GM23338 (cell line): ENCODE measurements around the gene FOLR1. TPM values are rescaled to one million over a fixed set of nuclear protein-coding genes. Genes with fewer than 3 reads are reported as not detected.

ENCODE experiments used
- ATAC-seq: fragments of 200-7000 bp; cut with Tn5 transposase; 3 replicates; pipeline ENCODE4 v1.9.1; 2020
- DNase-seq: peaks from one replicate; pipeline ENCODE4 v3.0.0-alpha.2; 2015; ENCODE audit warnings: low spot score
- H2AFZ ChIP-seq: fragments of 200-600 bp; sonication (generic); 2 replicates; pipeline ENCODE4 v1.8.0; 2016; ENCODE audit warnings: antibody characterized with exemption, mild to moderate bottlenecking, moderate library complexity
- H3F3A ChIP-seq: fragments of 200-600 bp; sonication (generic); replicated peaks from 2 replicates; pipeline ENCODE4 v1.8.0; 2017; ENCODE audit warnings: antibody characterized with exemption, mixed run types, low read depth
- H3K27ac ChIP-seq: fragments of 200-600 bp; sonication (generic); 2 replicates; pipeline ENCODE4 v1.6.1; 2016; ENCODE audit warnings: low read depth
- H3K27me3 ChIP-seq: fragments of 200-600 bp; sonication (generic); 2 replicates; pipeline ENCODE4 v1.8.0; 2016; ENCODE audit warnings: mild to moderate bottlenecking, mixed run types, moderate library complexity; ENCODE audit not compliant: insufficient read depth
- H3K36me3 ChIP-seq: fragments of 200-600 bp; sonication (generic); 2 replicates; pipeline ENCODE4 v1.8.0; 2016; ENCODE audit warnings: mild to moderate bottlenecking; ENCODE audit not compliant: insufficient read depth
- H3K4me1 ChIP-seq: fragments of 200-600 bp; sonication (generic); 2 replicates; pipeline ENCODE4 v1.8.0; 2016; ENCODE audit warnings: mild to moderate bottlenecking, moderate library complexity; ENCODE audit not compliant: insufficient read depth
- H3K4me2 ChIP-seq: fragments of 200-600 bp; sonication (generic); 2 replicates; pipeline ENCODE4 v1.7.1; 2017; ENCODE audit warnings: mixed run types
- H3K4me3 ChIP-seq: fragments of 200-600 bp; sonication (generic); 2 replicates; pipeline ENCODE4 v1.6.1; 2016; ENCODE audit warnings: mixed run types
- H3K79me2 ChIP-seq: fragments of 200-600 bp; sonication (generic); replicated peaks from 2 replicates; pipeline ENCODE4 v1.8.0; 2017; ENCODE audit warnings: mild to moderate bottlenecking; ENCODE audit not compliant: insufficient read depth
- H3K9me2 ChIP-seq: fragments of 200-600 bp; sonication (generic); 2 replicates; pipeline ENCODE4 v1.8.0; 2017; ENCODE audit not compliant: insufficient read depth
- H4K20me1 ChIP-seq: fragments of 200-600 bp; sonication (generic); replicated peaks from 2 replicates; pipeline ENCODE4 v1.8.0; 2017; ENCODE audit warnings: mild to moderate bottlenecking; ENCODE audit not compliant: insufficient read depth
- H3K27ac Mint-ChIP-seq: 2 replicates; pipeline ENCODE4 v1.8.0; 2020; ENCODE audit warnings: inconsistent platforms, mild to moderate bottlenecking, moderate library complexity, mixed read lengths
- H3K27me3 Mint-ChIP-seq: 3 replicates; pipeline ENCODE4 v1.8.0; 2022; ENCODE audit warnings: low read depth, mild to moderate bottlenecking, moderate library complexity, mixed read lengths, inconsistent platforms; ENCODE audit not compliant: insufficient read depth, poor library complexity
- H3K36me3 Mint-ChIP-seq: 3 replicates; pipeline ENCODE4 v1.8.0; 2021; ENCODE audit warnings: low read depth, mild to moderate bottlenecking, inconsistent platforms, moderate library complexity, mixed read lengths
- H3K4me1 Mint-ChIP-seq: 3 replicates; pipeline ENCODE4 v1.8.0; 2020; ENCODE audit warnings: mild to moderate bottlenecking, inconsistent platforms, mixed read lengths
- H3K4me3 Mint-ChIP-seq: 3 replicates; pipeline ENCODE4 v1.8.0; 2021; ENCODE audit warnings: moderate library complexity, mild to moderate bottlenecking, inconsistent platforms, mixed read lengths
- H3K9me3 Mint-ChIP-seq: 3 replicates; pipeline ENCODE4 v1.8.0; 2020; ENCODE audit warnings: moderate library complexity, mild to moderate bottlenecking, inconsistent platforms, mixed read lengths
- EZH2 ChIP-seq: fragments of 200-600 bp; sonication (generic); IDR thresholded peaks from one replicate; pipeline ENCODE4 v1.8.0; 2017; ENCODE audit warnings: antibody characterized with exemption, mild to moderate bottlenecking, low read depth; ENCODE audit not compliant: unreplicated experiment
- NANOG ChIP-seq: IDR thresholded peaks from 2 replicates; pipeline ENCODE4 v1.6.1; 2016; ENCODE audit warnings: antibody characterized with exemption, borderline replicate concordance
- STAT1 ChIP-seq: IDR thresholded peaks from one replicate; pipeline ENCODE4 v1.6.1; 2016; ENCODE audit warnings: antibody characterized with exemption; ENCODE audit not compliant: unreplicated experiment
- ZNF114 ChIP-seq: fragments of 250-450 bp; sonication (Bioruptor Pico); IDR thresholded peaks from 2 replicates; pipeline ENCODE4 v1.5.0; 2020; ENCODE audit warnings: mild to moderate bottlenecking, moderate library complexity
- polyA plus RNA-seq: library from polyadenylated mRNA; unstranded; fragments of >200 nt; fragmentation: Nextera tagmentation; extraction: Ambion mirVana; gene quantifications from 2 replicates; pipeline ENCODE4 v1.2.1, GENCODE V29; 2016
- total RNA-seq: library from RNA; depleted of rRNA; stranded (reverse); fragments of >200 nt; shearing (Covaris generic); gene quantifications from 2 replicates; pipeline ENCODE4 v1.2.3, GENCODE V29; 2014
- TF ChIP-seq, protein P1 (sequence below): IDR thresholded peaks from 2 replicates; pipeline ENCODE4 v1.6.1; 2016; ENCODE audit warnings: antibody characterized with exemption
- TF ChIP-seq, protein P2 (sequence below): fragments of 250-450 bp; sonication (Bioruptor Pico); IDR thresholded peaks from 2 replicates; pipeline ENCODE4 v1.5.0; 2020; ENCODE audit warnings: mild to moderate bottlenecking, moderate library complexity
- TF ChIP-seq, protein P3 (sequence below): IDR thresholded peaks from one replicate; pipeline ENCODE4 v1.6.1; 2018; ENCODE audit warnings: antibody characterized with exemption; ENCODE audit not compliant: unreplicated experiment

Gene FOLR1
- total and polyA plus RNA-seq, 2 experiments from 2014 or later = 0.42 TPM; not detected in 1

DNA sequence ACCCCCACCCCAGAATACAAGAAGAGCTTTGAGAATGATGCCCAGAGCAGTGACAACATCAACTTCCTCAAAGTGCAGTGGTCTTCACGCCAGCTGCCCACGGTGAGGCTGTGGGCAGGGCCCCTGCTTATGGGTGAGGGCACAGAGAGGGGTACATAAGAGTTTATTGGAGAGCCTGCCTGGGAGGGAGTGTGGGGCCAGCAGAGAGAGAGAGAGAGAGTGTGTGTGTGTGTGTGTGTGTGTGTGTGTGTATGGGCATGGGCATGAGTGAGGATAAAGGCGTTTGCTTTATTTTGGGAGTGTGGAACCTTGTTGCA is 42.5 kb downstream of the FOLR1 start:
- Histone ChIP-seq H3K27me3 (peaks cover 12% of the 10 kb centered on the region), H4K20me1 (no peaks in the 10 kb centered on the region; the same call in 1 of the 2 replicates), H3K4me1 (peaks cover 13% of the 10 kb centered on the region), H3K9me2 (no peaks in the 10 kb centered on the region), H3F3A (no peaks in the 10 kb centered on the region), H3K79me2 (no peaks in the 10 kb centered on the region), H3K4me3 (no peak overlapping the region), H2AFZ (no peak overlapping the region), H3K4me2 (no peak overlapping the region), H3K36me3 (no peaks in the 10 kb centered on the region; the same call in 1 of the 2 replicates), H3K27ac (no peak overlapping the region)
- Mint-ChIP-seq H3K4me3 (no peak overlapping the region), H3K4me1 (peaks cover 16% of the 10 kb centered on the region), H3K9me3 (no peaks in the 10 kb centered on the region), H3K27me3 (peaks cover 21% of the 10 kb centered on the region), H3K36me3 (peaks cover 69% of the 10 kb centered on the region), H3K27ac (no peak overlapping the region)
- DNase-seq = no peak
- TF ChIP-seq ZNF114 (CRISPR knock-in tag) = no peak
- TF ChIP-seq, protein P1, sequence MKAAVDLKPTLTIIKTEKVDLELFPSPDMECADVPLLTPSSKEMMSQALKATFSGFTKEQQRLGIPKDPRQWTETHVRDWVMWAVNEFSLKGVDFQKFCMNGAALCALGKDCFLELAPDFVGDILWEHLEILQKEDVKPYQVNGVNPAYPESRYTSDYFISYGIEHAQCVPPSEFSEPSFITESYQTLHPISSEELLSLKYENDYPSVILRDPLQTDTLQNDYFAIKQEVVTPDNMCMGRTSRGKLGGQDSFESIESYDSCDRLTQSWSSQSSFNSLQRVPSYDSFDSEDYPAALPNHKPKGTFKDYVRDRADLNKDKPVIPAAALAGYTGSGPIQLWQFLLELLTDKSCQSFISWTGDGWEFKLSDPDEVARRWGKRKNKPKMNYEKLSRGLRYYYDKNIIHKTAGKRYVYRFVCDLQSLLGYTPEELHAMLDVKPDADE = no peak
- no peak for TF ChIP-seq NANOG
- TF ChIP-seq, protein P2, sequence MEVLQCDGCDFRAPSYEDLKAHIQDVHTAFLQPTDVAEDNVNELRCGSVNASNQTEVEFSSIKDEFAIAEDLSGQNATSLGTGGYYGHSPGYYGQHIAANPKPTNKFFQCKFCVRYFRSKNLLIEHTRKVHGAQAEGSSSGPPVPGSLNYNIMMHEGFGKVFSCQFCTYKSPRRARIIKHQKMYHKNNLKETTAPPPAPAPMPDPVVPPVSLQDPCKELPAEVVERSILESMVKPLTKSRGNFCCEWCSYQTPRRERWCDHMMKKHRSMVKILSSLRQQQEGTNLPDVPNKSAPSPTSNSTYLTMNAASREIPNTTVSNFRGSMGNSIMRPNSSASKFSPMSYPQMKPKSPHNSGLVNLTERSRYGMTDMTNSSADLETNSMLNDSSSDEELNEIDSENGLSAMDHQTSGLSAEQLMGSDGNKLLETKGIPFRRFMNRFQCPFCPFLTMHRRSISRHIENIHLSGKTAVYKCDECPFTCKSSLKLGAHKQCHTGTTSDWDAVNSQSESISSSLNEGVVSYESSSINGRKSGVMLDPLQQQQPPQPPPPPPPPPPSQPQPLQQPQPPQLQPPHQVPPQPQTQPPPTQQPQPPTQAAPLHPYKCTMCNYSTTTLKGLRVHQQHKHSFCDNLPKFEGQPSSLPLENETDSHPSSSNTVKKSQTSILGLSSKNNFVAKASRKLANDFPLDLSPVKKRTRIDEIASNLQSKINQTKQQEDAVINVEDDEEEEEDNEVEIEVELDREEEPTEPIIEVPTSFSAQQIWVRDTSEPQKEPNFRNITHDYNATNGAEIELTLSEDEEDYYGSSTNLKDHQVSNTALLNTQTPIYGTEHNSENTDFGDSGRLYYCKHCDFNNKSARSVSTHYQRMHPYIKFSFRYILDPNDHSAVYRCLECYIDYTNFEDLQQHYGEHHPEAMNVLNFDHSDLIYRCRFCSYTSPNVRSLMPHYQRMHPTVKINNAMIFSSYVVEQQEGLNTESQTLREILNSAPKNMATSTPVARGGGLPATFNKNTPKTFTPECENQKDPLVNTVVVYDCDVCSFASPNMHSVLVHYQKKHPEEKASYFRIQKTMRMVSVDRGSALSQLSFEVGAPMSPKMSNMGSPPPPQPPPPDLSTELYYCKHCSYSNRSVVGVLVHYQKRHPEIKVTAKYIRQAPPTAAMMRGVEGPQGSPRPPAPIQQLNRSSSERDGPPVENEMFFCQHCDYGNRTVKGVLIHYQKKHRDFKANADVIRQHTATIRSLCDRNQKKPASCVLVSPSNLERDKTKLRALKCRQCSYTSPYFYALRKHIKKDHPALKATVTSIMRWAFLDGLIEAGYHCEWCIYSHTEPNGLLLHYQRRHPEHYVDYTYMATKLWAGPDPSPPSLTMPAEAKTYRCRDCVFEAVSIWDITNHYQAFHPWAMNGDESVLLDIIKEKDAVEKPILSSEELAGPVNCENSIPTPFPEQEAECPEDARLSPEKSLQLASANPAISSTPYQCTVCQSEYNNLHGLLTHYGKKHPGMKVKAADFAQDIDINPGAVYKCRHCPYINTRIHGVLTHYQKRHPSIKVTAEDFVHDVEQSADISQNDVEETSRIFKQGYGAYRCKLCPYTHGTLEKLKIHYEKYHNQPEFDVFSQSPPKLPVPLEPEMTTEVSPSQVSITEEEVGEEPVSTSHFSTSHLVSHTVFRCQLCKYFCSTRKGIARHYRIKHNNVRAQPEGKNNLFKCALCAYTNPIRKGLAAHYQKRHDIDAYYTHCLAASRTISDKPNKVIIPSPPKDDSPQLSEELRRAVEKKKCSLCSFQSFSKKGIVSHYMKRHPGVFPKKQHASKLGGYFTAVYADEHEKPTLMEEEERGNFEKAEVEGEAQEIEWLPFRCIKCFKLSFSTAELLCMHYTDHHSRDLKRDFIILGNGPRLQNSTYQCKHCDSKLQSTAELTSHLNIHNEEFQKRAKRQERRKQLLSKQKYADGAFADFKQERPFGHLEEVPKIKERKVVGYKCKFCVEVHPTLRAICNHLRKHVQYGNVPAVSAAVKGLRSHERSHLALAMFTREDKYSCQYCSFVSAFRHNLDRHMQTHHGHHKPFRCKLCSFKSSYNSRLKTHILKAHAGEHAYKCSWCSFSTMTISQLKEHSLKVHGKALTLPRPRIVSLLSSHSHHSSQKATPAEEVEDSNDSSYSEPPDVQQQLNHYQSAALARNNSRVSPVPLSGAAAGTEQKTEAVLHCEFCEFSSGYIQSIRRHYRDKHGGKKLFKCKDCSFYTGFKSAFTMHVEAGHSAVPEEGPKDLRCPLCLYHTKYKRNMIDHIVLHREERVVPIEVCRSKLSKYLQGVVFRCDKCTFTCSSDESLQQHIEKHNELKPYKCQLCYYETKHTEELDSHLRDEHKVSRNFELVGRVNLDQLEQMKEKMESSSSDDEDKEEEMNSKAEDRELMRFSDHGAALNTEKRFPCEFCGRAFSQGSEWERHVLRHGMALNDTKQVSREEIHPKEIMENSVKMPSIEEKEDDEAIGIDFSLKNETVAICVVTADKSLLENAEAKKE (CRISPR knock-in tag) = no peak
- no peak for TF ChIP-seq EZH2
- TF ChIP-seq, protein P3, sequence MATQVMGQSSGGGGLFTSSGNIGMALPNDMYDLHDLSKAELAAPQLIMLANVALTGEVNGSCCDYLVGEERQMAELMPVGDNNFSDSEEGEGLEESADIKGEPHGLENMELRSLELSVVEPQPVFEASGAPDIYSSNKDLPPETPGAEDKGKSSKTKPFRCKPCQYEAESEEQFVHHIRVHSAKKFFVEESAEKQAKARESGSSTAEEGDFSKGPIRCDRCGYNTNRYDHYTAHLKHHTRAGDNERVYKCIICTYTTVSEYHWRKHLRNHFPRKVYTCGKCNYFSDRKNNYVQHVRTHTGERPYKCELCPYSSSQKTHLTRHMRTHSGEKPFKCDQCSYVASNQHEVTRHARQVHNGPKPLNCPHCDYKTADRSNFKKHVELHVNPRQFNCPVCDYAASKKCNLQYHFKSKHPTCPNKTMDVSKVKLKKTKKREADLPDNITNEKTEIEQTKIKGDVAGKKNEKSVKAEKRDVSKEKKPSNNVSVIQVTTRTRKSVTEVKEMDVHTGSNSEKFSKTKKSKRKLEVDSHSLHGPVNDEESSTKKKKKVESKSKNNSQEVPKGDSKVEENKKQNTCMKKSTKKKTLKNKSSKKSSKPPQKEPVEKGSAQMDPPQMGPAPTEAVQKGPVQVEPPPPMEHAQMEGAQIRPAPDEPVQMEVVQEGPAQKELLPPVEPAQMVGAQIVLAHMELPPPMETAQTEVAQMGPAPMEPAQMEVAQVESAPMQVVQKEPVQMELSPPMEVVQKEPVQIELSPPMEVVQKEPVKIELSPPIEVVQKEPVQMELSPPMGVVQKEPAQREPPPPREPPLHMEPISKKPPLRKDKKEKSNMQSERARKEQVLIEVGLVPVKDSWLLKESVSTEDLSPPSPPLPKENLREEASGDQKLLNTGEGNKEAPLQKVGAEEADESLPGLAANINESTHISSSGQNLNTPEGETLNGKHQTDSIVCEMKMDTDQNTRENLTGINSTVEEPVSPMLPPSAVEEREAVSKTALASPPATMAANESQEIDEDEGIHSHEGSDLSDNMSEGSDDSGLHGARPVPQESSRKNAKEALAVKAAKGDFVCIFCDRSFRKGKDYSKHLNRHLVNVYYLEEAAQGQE = no peak
- TF ChIP-seq STAT1 = no peak
- no peak for ATAC-seq
